Measurements from ENCODE around the gene USP20. TPM values are rescaled to one million over a fixed set of nuclear protein-coding genes. Genes with fewer than 3 reads are reported as not detected.

Gene USP20
- total RNA-seq, 2 donors from 2014 or later, result 80.7 to 90.0 TPM

DNA sequence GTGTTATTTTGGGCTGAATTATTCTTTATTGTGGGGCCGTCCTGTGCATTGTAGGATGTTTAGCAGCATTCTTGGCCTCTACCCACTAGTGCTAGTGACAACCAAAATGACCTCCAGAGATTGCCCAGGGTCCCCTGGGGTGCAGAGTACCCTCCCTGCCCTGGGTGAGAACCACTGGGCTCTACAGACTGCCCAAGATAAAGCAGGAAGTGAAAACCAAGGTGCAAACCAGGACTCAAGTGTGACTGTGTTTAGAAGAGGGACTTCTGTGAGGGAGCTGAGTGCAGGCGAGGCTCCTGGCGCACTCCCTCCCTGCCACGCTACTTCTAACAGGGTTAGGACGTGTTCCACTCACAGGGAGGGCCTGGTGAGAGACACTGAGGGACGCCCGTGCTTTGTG is 41.6 kb downstream of the USP20 start:
- DNase-seq, result no peak
- H3K9me3 ChIP-seq (ENCODE audit: control insufficient read depth, low read length, poor library complexity, severe bottlenecking), result no peaks in the 10 kb centered on the region
- ATAC-seq, result no peak
- Mint-ChIP-seq H3K27ac (peak overlapping the region; percentile 86), H3K4me3 (no peak overlapping the region), H3K36me3 (ENCODE audit: low read depth) (peaks cover 5% of the 10 kb centered on the region), H3K27me3 (no peaks in the 10 kb centered on the region), H3K4me1 (peaks cover 15% of the 10 kb centered on the region)

DNA sequence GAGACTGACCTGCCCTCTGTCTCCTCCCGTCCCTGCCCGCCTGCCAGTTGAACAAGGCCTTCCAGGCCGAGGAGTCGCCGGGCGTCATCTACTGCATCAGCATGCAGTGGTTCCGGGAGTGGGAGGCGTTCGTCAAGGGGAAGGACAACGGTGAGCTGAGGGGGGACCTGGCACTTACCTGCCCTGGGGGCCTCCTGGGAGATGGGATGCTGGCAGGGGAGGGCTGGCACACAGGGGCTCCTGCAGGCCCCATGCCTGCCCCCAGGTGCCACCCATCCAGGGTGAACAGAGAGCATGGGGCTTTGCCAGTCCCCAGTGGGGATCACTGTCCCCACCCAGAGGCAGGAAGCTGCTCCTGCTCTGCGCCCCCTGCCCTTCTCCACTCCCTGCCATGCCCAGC is 43.0 kb downstream of the USP20 start:
- Mint-ChIP-seq H3K4me1 (peaks cover 10% of the 10 kb centered on the region), H3K27ac (no peak overlapping the region), H3K27me3 (no peaks in the 10 kb centered on the region), H3K36me3 (ENCODE audit: low read depth) (peaks cover 5% of the 10 kb centered on the region), H3K4me3 (no peak overlapping the region)
- ATAC-seq (no peak), DNase-seq (no peak)
- H3K9me3 ChIP-seq (ENCODE audit: control insufficient read depth, low read length, poor library complexity, severe bottlenecking), result no peaks in the 10 kb centered on the region

DNA sequence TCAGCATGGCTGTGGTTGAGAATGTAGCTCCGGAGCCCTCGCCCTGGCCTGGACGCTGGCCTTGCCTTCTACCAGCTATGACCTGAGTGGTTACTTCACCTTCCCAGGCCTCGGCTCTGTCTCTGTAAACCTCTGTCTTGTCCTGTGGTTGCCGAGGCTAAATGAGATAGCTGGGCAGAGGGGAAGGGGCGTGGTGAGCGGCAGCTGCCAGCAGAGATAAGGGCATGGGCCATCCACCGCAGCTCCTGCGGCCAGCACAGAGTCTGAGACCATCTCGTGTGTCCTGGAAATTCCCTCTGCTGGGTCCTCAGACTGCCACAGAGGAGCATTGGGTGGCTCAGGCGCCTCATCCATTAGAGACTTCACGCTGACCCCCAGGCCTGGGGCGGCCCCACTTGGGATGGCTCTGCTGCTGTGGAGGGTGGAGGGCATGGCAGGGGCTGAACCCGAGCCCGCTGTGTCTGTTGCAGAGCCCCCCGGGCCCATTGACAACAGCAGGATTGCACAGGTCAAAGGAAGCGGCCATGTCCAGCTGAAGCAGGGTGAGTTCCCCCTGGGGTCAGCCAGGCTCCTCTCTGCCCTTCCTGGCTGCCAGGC is 43.9 kb downstream of the USP20 start:
- Mint-ChIP-seq H3K4me1 (peaks cover 13% of the 10 kb centered on the region), H3K4me3 (no peak overlapping the region), H3K36me3 (ENCODE audit: low read depth) (peaks cover 2% of the 10 kb centered on the region), H3K27ac (no peak overlapping the region), H3K27me3 (no peaks in the 10 kb centered on the region)
- no peaks in the 10 kb centered on the region for H3K9me3 ChIP-seq (ENCODE audit: control insufficient read depth, low read length, poor library complexity, severe bottlenecking)
- DNase-seq (no peak), ATAC-seq (no peak)

DNA sequence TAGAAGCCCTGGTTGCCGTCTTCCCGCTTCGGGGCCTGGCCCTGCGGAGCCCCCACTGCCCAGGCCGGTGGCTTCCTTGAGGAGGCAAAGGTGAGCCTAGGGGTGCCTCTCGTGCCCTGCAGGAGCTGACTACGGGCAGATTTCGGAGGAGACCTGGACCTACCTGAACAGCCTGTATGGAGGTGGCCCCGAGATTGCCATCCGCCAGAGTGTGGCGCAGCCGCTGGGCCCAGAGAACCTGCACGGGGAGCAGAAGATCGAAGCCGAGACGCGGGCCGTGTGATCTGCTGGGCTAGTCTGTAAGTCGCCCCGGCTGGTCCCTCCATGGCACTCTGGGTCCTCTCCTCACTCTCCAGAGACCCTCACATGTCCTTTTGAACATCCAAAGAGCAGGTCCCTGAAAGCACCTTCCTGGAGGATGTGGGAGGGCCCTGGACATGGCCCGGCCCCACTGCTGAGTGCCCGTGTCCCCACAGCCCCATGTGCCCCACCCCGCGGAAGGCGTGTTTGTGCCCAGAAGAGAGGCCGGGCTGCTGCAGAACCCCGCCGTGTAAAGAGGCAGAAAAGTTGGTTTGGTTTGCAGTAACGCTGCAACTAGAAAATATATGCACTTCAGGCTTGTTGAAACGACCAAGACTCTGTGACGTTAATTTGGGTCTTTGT is 44.9 kb downstream of the USP20 start:
- H3K9me3 ChIP-seq (ENCODE audit: control insufficient read depth, low read length, poor library complexity, severe bottlenecking), result no peaks in the 10 kb centered on the region
- Mint-ChIP-seq H3K27ac (peak overlapping the region; percentile 37), H3K4me3 (no peak overlapping the region), H3K4me1 (peaks cover 17% of the 10 kb centered on the region), H3K36me3 (ENCODE audit: low read depth) (peaks cover 2% of the 10 kb centered on the region), H3K27me3 (no peaks in the 10 kb centered on the region)
- DNase-seq (no peak), ATAC-seq (no peak)

DNA sequence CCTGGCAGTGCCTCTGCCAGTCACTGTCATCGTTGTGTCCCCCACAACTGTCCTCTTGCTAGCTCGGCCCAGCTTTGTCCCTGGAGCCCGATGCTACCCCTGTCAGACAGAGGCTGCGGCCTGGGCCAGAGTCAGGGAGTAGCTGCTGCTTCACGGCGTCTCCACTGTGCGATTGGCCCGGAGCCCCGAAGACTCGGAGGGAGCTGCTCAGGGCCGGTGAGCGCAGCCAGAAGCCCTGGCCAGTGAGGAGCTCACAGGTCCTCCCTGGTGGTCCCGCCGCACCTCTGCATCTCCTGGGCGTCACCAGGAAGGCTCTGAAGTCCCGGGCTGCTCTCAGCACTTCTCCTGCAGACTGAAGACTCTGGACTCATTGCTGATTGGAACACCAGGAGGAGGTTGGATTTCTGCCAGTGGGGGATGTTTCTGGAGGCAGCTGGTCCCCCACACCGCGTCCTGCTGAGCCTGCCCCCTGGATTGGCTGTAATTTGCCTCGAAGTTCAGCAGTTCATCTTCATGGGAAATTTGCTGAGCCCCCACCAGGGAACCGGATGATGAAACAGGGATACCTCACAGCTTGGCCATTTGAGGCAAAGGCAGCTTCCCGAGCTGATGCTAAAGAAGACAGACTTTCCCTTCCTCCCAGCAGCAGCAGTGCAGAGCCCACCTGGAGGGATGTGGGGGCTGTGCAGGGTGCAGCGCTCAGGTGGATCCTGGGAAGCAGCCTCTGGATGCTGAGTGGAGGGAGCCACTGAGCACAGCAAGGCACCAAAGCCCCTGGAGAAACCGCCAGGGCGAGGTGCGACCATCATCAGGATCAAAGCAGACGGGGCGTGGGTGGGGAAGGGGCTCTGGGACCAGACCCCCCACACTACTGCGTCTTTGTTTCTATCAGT is 45.6 kb downstream of the USP20 start:
- no peak overlapping the region for H3K4me3 Mint-ChIP-seq
- no peak for ATAC-seq
- no peak for DNase-seq
- H3K9me3 ChIP-seq (ENCODE audit: control insufficient read depth, low read length, poor library complexity, severe bottlenecking), result no peaks in the 10 kb centered on the region
- no peaks in the 10 kb centered on the region for H3K27me3 Mint-ChIP-seq
- H3K4me1 Mint-ChIP-seq, result peaks cover 23% of the 10 kb centered on the region
- no peak overlapping the region for H3K27ac Mint-ChIP-seq
- peaks cover 2% of the 10 kb centered on the region for H3K36me3 Mint-ChIP-seq (ENCODE audit: low read depth)

DNA sequence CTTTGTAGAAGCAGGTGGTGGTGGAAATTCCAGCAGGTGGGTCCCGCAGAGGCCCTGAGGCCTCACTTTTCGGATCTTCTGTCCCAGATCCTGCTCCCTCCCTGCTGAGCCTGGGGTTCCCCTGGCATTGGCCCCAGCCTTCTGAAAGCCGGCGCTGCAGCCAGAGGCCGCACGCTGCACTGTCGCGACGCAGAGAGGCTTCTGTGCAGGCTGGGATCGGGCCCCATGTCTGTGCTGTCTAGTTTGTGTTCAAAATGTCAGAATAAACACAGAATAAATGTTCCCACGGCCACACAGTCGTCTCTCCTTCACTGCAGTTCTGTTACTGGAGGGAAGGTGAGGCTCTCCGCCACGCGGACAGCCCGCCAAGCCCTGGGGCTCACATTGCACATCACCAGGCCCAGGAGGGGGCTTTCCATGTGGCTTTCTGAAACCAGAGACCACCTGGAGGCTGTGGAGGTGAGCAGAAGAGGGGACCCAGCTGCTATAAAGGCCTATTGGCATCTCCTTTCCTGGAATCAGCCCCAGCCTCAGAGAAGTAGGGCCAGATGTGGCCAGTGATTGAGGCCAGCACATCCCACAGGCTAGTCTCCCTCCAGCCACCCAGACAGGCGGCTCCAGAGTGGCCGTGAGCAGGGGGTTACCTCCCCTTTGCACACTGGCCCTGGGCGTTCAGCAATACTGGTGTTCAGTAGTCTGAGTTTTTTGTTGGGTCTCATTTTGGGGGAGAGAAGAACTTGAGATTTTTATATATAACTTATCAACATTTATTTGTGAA is 46.5 kb downstream of the USP20 start:
- DNase-seq (no peak), ATAC-seq (no peak)
- peak overlapping the region; percentile 72 for H3K27ac Mint-ChIP-seq
- H3K4me3 Mint-ChIP-seq, result no peak overlapping the region
- no peaks in the 10 kb centered on the region for H3K27me3 Mint-ChIP-seq
- peaks cover 2% of the 10 kb centered on the region for H3K36me3 Mint-ChIP-seq (ENCODE audit: low read depth)
- peaks cover 26% of the 10 kb centered on the region for H3K4me1 Mint-ChIP-seq
- no peaks in the 10 kb centered on the region for H3K9me3 ChIP-seq (ENCODE audit: control insufficient read depth, low read length, poor library complexity, severe bottlenecking)

DNA sequence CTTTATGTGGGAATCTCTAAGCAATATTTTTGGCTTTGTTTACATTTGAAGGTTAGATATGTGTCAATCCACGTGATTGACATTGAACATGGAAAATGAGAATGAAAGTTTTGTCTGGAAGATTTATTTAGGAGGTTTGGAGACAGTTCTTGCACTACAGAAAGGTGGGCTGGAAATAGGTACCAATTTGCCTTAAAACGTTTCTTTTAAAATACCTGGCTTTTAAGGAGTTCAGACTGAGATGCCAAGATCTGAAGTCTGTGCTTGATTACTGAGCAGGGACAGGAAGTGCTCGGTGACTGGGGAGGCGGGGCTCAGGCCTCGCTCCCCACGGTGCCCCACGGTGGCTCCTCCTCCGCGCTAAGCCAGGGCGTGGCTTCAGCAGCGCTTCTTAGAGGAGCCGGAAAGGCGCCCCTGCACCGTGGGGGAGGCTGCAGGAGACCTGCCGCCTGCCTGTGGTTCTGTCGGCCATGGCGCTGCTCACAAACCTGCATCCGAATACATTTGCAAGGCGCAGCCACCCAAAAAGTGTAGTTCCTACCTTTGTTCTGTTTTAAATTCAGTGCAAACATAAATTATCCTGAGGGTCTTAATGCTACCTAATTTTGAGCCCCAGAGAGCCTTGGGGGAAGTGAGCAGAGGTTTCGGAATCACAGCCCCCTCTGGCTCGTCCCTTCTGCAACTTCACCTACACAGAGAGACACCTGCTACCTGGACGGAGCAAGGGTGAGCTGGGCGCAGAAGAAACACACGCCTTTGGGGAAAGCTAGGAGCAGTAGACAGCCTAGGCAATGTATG is 49.2 kb downstream of the USP20 start:
- H3K9me3 ChIP-seq (ENCODE audit: control insufficient read depth, low read length, poor library complexity, severe bottlenecking), result no peaks in the 10 kb centered on the region
- Mint-ChIP-seq H3K27me3 (no peaks in the 10 kb centered on the region), H3K4me3 (peak overlapping the region; percentile 96), H3K4me1 (peaks cover 51% of the 10 kb centered on the region), H3K36me3 (ENCODE audit: low read depth) (peaks cover 2% of the 10 kb centered on the region), H3K27ac (peak overlapping the region; percentile 100)
- ATAC-seq, result peak; percentile 54
- DNase-seq, result peak; percentile 92 to 93 (median 93)

DNA sequence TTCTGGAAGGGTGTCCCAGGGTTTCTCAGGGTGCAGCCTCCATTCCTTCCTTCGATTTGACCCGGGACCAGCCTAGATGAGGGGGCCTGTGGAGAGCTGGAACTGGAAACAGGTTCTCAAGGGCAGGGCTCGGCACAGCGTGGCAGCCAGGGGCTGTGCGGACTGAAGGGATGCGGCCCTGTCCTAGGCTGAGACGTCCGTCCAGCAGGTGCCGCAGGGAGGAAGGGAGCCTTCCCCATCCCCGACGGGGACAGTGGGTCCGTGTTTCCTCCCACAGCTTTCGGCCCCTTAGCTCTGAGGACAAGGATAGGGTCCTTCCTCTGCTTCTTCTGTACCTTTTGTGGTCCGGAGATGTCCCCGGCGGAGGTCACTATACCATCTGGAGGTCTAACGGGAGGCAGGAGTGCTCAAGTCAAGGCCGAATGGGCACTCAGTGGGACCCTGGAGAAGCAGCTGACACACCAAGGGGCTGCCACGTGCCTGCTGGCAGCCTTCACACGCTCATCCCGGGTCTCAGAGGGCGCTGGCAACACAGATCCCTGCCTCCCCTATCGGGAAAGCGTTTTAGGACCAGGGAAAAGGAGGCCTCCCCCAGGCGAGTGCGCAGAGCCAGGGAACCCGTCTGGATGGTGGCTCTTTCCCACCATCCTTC is 49.9 kb downstream of the USP20 start:
- Mint-ChIP-seq H3K27me3 (no peaks in the 10 kb centered on the region), H3K4me1 (peaks cover 57% of the 10 kb centered on the region), H3K36me3 (ENCODE audit: low read depth) (peaks cover 6% of the 10 kb centered on the region), H3K27ac (peak overlapping the region; percentile 100), H3K4me3 (peak overlapping the region; percentile 96)
- ATAC-seq (no peak), DNase-seq (no peak)
- H3K9me3 ChIP-seq (ENCODE audit: control insufficient read depth, low read length, poor library complexity, severe bottlenecking), result no peaks in the 10 kb centered on the region

DNA sequence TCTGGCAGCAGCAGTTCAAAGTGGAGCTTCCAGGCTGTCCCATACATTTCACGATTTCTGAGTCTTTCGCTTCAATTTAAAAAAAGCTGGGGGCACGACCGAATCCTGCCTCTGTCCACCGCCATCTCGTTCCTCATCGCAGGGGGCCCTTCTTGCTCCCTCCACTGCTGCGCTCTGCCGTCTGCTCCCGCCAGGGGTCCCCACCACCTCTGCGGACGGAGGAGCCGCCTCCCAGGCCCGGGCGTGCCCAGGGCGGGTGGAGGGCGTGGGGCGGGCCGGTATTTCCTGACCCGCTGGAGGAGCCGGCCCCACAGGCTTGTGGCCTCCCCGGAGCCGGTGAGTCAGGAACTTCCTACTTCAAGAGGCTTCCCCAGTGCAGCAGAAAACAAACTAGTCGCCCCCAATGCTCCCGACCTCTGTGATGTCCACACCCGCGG is 50.4 kb downstream of the USP20 start:
- peak overlapping the region; percentile 96 for H3K4me3 Mint-ChIP-seq
- peaks cover 6% of the 10 kb centered on the region for H3K36me3 Mint-ChIP-seq (ENCODE audit: low read depth)
- H3K4me1 Mint-ChIP-seq, result peaks cover 61% of the 10 kb centered on the region
- ATAC-seq (peak; percentile 29), DNase-seq (peak; percentile 77 to 88 (median 79))
- peak overlapping the region; percentile 100 for H3K27ac Mint-ChIP-seq
- no peaks in the 10 kb centered on the region for H3K9me3 ChIP-seq (ENCODE audit: control insufficient read depth, low read length, poor library complexity, severe bottlenecking)
- no peaks in the 10 kb centered on the region for H3K27me3 Mint-ChIP-seq

DNA sequence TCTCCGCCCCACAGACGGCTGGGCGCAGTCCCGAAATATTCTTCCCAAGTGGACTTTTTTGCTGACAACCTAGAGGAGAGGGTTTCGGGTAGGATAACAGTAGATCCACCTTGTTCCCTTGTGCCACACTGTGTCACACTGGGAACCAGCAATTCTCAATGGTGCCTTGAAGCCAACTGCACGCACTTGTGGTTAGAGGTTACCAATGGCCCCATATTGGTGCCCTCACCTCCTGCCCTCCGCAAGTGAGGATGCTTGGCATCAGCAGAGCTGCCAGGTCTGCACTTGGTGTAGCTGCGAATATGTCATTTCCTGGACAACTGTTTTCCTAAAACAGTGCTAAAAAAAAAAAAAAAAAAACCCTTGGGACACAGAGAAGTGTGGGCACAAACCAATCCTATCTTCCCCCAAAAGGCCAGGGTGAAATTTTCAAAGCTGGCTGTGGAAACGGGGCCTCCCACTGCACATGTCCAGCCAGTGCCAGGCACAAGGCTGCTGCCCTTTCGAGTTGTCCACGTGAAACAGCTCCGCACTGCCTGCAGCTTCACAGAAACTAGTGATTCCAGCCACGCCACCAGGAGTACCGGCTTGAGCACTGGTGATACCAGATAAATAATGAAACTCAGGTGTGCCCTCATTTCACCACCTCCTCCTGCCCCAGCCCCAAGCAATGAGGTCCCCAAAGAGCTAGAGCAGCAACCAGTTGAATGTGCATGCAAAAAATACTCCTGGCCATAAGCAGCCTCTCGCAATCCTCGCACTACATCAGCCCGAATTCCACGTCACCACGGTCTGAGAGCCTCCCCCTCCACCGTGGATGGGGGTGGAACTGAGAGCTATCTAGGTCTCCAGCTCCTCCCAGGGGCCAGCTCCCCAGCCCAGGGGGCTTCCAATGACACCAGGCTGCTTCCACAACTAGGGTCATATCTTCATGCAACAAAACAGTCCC is 51.2 kb downstream of the USP20 start:
- DNase-seq (peak; percentile 51 to 69 (median 68)), ATAC-seq (peak; percentile 36)
- peak overlapping the region; percentile 96 for H3K4me3 Mint-ChIP-seq
- peak overlapping the region; percentile 100 for H3K27ac Mint-ChIP-seq
- peaks cover 6% of the 10 kb centered on the region for H3K36me3 Mint-ChIP-seq (ENCODE audit: low read depth)
- H3K27me3 Mint-ChIP-seq, result no peaks in the 10 kb centered on the region
- H3K9me3 ChIP-seq (ENCODE audit: control insufficient read depth, low read length, poor library complexity, severe bottlenecking), result no peaks in the 10 kb centered on the region
- peaks cover 68% of the 10 kb centered on the region for H3K4me1 Mint-ChIP-seq

Data from T-helper 17 cell (primary cell).